ENCODE results near the gene CNDP2.
A peak's percentile ranks its signal among the peaks of the same experiment; 100 is the strongest.
"Not testable (repeated sequence)": the region's sequence is repeated elsewhere in the genome, so short reads cannot be mapped to it uniquely, and the experiment has no call there.

Gene CNDP2

DNA sequence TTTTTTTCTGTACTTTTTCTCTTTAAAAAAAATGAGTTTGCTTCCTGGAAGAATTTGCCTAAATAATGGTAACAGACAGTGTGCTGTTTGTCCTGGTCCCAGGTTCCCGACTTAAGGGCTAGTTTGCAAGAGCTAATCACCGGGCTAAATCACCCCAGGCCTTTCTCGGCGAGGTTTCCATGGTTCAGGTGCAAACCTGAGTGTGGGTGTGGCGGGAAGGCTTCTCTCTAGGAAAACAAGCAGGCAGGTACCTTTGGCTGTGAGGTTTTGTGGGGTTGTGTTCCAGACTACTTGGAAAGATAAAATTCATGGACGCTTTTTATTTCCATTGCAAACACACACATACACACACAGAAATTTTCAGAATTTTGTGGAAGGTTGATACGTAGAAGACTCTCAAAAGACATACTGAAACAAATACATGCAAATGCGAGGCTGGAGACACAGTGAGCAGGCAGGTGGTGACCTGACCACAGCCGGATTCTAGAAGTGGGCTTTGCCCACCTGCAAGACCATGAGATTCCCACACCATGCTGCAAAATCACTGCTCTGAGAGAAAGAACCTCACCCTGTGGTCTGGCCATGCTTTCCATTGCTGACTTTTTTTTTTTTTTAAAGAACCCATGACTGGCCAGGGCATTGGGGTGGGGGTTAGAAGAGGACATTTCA lies 39.0 kb downstream of the CNDP2 start:
- no peak for DNase-seq (ENCODE audit: low read depth in 1 of 2, low spot score in 1 of 2)

DNA sequence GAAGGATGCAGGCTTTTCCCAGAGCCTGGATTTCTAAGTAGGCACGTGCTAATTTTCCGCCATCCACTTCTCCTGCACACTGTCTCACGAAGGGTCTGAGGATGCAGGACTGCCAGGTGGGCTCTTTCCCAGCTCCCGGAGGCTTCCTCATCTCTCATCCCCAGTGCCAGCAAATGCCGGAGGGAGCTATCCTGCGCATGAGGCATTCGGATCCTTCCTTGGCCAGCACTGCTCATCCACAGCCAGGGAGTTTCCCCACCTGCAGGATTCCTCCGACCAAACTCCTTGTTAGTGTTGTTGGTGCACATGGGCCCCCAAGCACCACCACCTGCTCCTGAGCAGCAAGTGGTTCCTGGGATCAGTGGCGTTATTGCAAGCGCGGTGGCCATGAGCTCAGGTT lies 43.1 kb downstream of the CNDP2 start:
- no peak for DNase-seq (ENCODE audit: low read depth in 1 of 2, low spot score in 1 of 2)

GRCh38 chr18:74540652-74541421 lies 44.7 kb downstream of the CNDP2 start:
- DNase-seq (ENCODE audit: low read depth in 1 of 2, low spot score in 1 of 2) = no peak

DNA sequence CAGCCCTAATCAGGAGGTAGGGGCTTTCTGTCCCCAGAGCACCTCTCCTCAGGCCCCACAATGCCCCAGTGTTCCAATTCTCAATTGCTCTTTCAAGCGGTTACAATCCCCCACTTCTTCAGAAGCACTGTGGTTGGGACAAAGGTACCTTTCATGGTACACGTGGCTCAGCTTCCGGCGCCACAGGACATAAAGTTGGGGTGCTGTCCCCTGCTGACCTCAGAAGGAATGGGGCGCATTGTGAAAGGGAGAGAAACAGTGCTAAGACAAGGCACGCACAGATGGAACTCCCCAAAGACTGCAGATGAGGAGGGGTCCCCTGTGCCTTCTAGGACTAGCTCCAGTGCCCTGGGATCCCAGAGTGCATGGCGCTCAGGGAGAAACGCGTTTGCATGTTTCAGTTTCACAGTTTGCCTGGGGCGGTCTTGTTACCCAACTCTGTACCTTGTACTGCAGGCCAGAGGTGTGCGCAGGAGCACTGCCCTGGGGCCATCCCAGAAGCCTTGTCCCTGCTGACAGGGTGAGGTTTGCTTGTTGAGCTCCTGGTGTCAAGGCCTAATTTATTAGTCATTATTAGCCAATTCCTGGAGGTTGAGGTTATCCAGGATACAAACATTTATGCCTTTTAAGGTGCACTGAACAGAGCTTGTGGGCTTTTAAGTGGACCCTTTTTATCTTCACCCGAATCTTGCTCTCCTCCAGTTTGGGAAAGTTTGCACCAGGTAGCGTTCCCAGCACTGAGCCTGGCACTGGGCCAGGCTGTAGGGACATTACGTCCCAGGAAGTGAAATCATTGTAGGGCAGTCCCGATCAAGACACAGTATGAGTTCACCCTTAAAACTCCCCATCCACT lies 45.8 kb downstream of the CNDP2 start:
- no peak for DNase-seq (ENCODE audit: low read depth in 1 of 2, low spot score in 1 of 2)

DNA sequence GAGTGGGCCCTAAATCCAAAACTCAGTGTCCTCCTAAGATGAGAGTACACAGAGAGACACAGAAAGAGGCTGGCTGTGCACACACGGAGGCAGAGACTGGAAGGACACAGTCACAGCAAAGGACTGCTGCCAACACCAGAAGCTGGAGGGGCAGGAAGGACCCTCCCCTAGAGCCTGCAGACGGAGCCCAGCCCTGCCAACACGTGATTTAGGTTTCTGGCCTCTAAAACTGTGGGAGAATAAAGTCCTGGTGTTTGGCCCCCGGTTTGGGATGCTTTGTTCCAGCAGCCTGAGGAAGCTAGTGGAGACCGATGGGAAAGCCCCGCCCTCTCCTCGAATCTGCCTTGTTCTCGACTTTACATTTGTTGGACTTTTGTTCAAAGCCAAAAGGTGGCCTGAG lies 48.7 kb downstream of the CNDP2 start:
- DNase-seq (ENCODE audit: low read depth in 1 of 2, low spot score in 1 of 2) = no peak

GRCh38 chr18:74546007-74546406 lies 49.8 kb downstream of the CNDP2 start:
- DNase-seq (ENCODE audit: low read depth in 1 of 2, low spot score in 1 of 2) = no peak

DNA sequence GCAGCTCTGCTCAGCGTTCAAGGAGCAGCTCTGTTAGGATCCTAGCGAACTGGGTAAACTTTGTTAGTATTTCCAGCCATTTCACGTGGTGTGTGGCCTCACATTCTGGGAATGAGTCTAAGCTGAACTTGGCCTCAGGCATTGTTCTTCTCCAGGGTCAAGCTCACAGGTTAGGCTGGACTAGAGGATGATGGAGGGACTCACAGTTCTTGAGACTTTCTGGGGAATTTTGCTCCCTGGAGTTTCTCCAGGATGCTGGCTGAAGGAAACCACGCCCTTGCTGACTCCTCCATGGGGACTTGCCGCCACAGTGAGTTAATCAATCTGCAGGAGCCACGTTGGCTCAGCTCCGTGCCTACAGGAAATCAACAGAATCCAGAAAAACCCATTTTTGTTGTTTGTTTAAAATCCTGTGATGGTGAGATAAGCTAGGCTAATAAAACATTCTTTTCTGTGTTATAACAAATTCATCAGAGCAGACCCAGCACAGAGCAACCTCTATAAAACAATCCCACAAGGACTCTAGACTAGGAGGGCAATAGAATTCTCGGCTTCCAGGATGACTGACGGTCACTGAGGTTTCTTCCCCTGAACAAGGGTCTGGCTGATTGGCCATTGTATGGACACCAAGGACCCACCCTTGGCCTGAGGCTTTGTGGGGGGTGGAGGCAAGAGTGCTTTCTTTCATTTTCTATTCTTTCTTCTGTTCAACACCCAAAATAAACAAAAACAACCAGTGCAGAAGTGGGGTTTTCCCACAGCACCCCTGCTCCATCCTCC lies 50.8 kb downstream of the CNDP2 start:
- no peak for DNase-seq (ENCODE audit: low read depth in 1 of 2, low spot score in 1 of 2)

- no peak for DNase-seq (ENCODE audit: low read depth in 1 of 2, low spot score in 1 of 2)
These were observed 51.7 kb downstream of the CNDP2 start for GRCh38 chr18:74547860-74548259.

GRCh38 chr18:74549591-74550104 lies 53.5 kb downstream of the CNDP2 start:
- DNase-seq (ENCODE audit: low read depth in 1 of 2, low spot score in 1 of 2) = no peak

DNA sequence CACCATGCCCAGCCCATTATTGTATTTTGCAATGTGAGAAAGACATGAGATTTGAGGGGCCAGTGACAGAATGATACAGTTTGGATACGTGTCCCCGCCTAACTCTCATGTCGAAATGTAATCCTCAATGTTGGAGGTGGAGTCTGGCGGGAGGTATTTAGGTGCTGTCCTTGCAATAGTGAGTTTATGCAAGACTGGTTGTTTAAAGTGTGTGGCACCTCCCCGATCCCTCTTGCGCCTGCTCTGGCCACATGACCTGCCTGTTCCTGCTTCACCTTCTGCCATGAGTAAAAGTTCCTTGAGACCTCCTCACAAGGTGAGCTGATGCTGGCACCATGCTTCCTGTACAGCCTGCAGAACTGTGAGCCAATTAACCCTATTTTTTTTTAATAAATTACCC lies 54.7 kb downstream of the CNDP2 start:
- DNase-seq (ENCODE audit: low read depth in 1 of 2, low spot score in 1 of 2) = no peak

DNA sequence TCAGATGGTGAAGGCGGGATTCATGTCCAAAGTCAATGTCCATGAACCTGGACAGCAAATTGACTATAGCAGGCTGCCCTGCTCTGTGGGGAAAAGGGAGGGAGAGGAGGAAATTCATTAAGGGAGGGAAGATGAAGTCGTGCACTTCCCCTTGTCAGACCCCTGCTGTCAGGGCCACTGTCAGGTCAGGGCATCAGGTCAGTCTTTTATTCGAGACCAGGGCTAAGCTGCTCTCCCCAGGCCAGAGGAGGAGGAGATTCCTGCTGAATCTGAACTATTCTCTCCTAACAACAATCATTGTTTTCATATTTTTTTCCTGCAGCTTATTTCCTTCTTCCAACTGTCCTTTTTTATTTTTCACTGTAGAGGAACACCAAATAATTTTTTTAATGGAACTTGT lies 55.3 kb downstream of the CNDP2 start:
- no peak for DNase-seq (ENCODE audit: low read depth in 1 of 2, low spot score in 1 of 2)

DNA sequence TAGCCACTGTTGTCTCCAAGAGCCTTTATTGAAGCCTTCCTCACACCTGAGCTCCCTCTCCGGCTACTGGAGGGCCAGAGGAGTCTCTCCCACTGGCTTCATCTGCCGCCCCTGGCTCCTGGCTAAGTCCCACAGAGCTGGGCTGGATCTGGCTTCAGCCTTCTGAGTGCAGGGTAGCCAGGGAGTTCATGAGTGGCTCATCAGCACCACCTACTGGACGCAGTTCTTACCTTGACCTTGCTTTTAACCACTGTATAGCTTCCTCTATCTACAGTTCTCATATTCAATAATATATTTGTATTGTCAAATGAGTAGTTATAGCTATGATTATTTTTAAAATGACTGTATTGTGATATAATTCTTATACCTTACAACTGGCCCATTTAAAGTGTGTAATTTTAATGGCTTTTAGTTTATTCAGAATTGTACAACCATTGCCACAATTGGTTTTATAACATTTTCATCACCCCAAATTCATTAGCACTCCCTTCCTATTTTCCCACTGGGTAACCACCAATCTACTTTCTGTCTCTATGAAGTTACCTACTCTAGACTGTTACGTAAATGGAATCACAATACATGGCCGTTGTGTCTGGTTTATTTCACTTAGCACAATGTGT lies 55.9 kb downstream of the CNDP2 start:
- peak; percentile 39 to 47 for DNase-seq (ENCODE audit: low read depth in 1 of 2, low spot score in 1 of 2)

- DNase-seq (ENCODE audit: low read depth in 1 of 2, low spot score in 1 of 2) = no peak
These were observed 60.0 kb downstream of the CNDP2 start for GRCh38 chr18:74556126-74556525.

DNA sequence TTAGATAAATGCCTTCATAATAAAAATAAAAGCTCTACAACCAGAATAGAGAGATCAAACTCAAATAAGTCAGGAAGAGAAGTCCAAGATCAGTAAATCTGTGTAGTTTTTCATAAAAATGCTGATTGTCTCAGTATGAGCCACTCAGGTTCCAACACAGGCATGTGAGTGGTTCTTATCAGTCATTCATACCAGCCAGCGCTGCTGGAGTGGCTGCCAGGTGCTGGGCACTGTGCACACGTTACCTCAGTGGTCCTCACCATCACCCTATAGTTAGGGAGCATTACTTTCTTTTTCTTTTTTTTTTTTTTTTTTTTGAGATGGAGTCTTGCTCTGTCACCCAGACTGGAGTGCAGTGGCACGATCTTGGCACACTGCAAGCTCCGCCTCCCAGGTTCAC lies 61.9 kb downstream of the CNDP2 start:
- DNase-seq (ENCODE audit: low read depth in 1 of 2, low spot score in 1 of 2) = no peak

- no peak for DNase-seq (ENCODE audit: low read depth in 1 of 2, low spot score in 1 of 2)
These were observed 66.1 kb downstream of the CNDP2 start for GRCh38 chr18:74562131-74562730.

GRCh38 chr18:74562775-74563174 lies 66.6 kb downstream of the CNDP2 start:
- no peak for DNase-seq (ENCODE audit: low read depth in 1 of 2, low spot score in 1 of 2)

GRCh38 chr18:74563999-74564398 lies 67.8 kb downstream of the CNDP2 start:
- DNase-seq (ENCODE audit: low read depth in 1 of 2, low spot score in 1 of 2) = no peak

DNA sequence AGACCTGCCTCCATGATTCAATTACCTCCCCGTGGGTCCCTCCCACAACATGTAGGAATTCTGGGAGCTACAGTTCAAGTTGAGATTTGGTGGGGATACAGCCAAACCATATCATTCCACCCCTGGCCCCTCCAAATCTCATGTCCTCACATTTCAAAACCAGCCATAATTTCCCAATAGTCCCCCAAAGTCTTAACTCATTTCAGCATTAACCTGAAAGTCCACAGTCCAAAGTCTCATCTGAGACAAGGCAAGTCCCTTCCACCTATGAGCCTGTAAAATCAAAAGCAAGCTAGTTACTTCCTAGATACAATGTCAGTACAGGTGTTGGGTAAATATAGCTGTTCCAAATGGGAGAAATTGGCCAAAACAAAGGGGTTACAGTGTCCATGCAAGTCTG lies 69.0 kb downstream of the CNDP2 start:
- DNase-seq (ENCODE audit: low read depth in 1 of 2, low spot score in 1 of 2) = not testable (repeated sequence)

DNA sequence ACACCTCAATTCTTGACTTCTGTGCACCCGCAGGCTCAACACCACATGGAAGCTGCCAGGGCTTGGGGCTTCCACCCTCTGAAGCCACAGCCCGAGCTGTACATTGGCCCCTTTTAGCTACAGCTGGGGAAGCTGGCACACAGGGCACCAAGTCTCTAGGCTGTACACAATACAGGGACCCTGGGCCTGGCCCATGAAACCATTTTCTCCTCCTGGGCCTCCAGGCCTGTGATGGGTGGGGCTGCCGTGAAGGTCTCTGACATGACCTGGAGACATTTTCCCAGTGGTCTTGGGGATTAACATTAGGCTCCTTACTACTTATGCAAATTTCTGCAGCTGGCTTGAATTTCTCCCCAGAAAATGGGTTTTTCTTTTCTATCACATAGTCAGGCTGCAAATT lies 69.8 kb downstream of the CNDP2 start:
- not testable (repeated sequence) for DNase-seq (ENCODE audit: low read depth in 1 of 2, low spot score in 1 of 2)

GRCh38 chr18:74567822-74568221 lies 71.7 kb downstream of the CNDP2 start:
- no peak for DNase-seq (ENCODE audit: low read depth in 1 of 2, low spot score in 1 of 2)

Data from stimulated activated CD4-positive, alpha-beta T cell treated with anti-CD3 and anti-CD28 coated beads, Interleukin-15, amount 100 ng/mL, for 1 hour (primary cell).